Mammary epithelial cell (primary cell): ENCODE results near the gene C16orf95.

Source experiments
- EZH2 ChIP-seq: IDR thresholded peaks from 2 replicates; pipeline ENCODE4 v1.6.1; 2012; ENCODE audit warnings: low read length, inconsistent platforms, borderline replicate concordance
- TF ChIP-seq, protein P1 (sequence below), 2 donors: IDR thresholded peaks in 1 of 2; conservative IDR thresholded peaks in 1 of 2; 2 replicates each; pipeline ENCODE4 v1.5.1; 2011 to 2012; ENCODE audit warnings: inconsistent platforms in 2 of 2, low read length in 2 of 2, mild to moderate bottlenecking in 2 of 2, control low read depth in 1 of 2, low read depth in 1 of 2; ENCODE audit not compliant: insufficient read depth in 1 of 2; ENCODE audit errors: extremely low read depth in 1 of 2

DNA sequence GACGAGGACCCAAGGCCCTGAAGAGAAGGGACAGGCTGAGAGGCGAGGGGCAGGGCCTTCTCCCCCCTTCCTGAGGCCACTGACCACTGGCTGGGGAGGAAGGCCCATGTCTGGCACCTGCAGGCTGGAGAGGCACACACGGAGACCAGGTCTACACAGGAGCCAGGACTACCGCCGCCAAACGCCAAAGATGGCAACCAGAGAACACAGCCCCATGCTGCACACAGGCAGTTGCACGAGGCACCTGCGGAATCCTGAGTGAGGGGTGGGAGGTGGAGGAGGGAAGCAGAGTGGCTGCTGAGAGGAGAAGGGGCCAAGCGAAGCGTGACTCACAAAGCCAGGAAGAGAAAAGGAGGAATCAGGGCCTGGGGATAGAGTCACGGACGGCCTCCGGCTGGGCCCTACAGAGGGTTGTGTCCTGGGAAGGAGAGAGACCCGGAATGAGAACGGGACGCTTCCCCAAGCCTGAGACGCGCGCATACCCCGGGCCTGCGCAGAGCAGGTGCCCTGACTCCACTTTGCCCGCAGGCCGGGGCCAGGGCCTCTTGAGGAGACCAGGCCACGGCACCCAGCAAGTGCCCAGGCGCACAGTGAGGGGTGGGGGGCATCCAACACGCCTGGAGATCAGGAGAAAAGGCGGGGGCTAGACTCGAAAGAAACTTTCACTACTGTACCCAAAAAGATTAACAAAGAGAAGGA is 28.7 kb upstream of the C16orf95 start:
- TF ChIP-seq, protein P1, sequence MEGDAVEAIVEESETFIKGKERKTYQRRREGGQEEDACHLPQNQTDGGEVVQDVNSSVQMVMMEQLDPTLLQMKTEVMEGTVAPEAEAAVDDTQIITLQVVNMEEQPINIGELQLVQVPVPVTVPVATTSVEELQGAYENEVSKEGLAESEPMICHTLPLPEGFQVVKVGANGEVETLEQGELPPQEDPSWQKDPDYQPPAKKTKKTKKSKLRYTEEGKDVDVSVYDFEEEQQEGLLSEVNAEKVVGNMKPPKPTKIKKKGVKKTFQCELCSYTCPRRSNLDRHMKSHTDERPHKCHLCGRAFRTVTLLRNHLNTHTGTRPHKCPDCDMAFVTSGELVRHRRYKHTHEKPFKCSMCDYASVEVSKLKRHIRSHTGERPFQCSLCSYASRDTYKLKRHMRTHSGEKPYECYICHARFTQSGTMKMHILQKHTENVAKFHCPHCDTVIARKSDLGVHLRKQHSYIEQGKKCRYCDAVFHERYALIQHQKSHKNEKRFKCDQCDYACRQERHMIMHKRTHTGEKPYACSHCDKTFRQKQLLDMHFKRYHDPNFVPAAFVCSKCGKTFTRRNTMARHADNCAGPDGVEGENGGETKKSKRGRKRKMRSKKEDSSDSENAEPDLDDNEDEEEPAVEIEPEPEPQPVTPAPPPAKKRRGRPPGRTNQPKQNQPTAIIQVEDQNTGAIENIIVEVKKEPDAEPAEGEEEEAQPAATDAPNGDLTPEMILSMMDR (conservative IDR thresholded peaks at IDR 0.05 in 1 of 2, IDR thresholded peaks at IDR 0.05 in 1 of 2; ENCODE audit: extremely low read depth in 1 of 2, insufficient read depth in 1 of 2, low read depth in 1 of 2, low read length in 2 of 2), result no peak
- no peak for TF ChIP-seq EZH2
